Fibroblast of mammary gland (primary cell): ENCODE data around the gene PPP2R5E.

Source experiments
- DNase-seq: peaks from one replicate; pipeline ENCODE4 v3.0.0-alpha.2; 2010; ENCODE audit warnings: low read depth
- H3K4me3 ChIP-seq: 2 replicates; pipeline ENCODE4 v1.5.1; 2011; ENCODE audit warnings: low read depth, mild to moderate bottlenecking, low read length, moderate library complexity; ENCODE audit not compliant: control insufficient read depth
- CTCF ChIP-seq: conservative IDR thresholded peaks from 2 replicates; pipeline ENCODE4 v1.5.1; 2011; ENCODE audit warnings: low read depth, low read length, inconsistent platforms; ENCODE audit not compliant: control insufficient read depth, insufficient read depth

Gene PPP2R5E

DNA sequence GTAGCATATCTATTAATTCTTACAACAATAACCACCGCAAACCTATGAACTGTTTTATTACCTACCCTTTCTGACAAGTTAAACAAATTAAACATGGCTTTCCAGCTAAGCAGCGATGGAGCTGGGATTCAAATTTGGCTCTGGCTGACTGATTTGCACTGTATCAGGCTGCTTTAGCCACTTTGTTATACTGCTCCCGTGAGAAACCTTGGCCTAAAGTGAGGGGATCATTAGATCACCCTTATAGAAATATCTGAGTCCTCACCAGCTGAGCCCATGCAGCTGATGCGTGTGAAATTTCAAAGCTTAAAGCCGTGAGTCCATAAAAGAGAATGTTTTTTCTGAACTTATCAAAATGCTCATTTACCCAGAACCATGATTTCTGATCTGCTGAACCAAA lies 216.3 kb downstream of the PPP2R5E start:
- DNase-seq, result no peak
- no peak for TF ChIP-seq CTCF
- H3K4me3 ChIP-seq, result no peak overlapping the region

- no peak for DNase-seq
- no peak for TF ChIP-seq CTCF
- no peak overlapping the region for H3K4me3 ChIP-seq
Observed at GRCh38 chr14:63322897-63323573, 220.1 kb downstream of the PPP2R5E start.

DNA sequence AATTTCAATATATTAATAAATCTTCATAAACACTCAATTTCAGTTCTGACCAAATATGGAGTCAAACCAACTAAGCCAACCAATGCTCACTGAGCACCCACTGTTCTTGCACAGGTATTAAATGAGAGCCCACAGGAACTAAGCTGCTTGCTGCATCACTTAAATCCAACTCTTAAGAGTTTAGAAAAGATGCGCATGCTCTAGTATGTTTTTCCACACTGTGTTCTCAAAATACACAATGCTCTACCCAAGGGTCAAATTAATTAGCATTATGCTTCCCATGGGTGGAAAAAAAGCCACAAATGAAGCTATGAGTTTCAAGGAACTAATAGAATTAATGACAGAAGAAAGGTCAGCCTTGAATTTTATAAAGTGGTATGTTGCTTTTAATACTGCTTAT lies 220.7 kb downstream of the PPP2R5E start:
- no peak for TF ChIP-seq CTCF
- H3K4me3 ChIP-seq, result no peak overlapping the region
- no peak for DNase-seq
